Esophagus squamous epithelium (tissue), 5 donors: ENCODE results near the gene DCUN1D2. TPM values are rescaled to one million over a fixed set of nuclear protein-coding genes. Genes with fewer than 3 reads are reported as not detected.

Experiments
- DNase-seq: peaks from one replicate; lab custom pipeline; 2025; lab: John Stamatoyannopoulos, UW
- H3K27ac ChIP-seq, 4 donors: fragments of 200-600 bp; sonication (generic); one replicate each; pipeline ENCODE4 v1.5.1; 2016 to 2019; ENCODE audit warnings: mild to moderate bottlenecking in 1 of 4
- H3K27me3 ChIP-seq, 4 donors: fragments of 200-600 bp; sonication (generic); 1 replicate in 3 of 4; 2 replicates in 1 of 4; pipeline versions ENCODE4 v1.5.1 to v1.6.0; 2017 to 2021; ENCODE audit warnings: antibody characterized with exemption in 1 of 4
- H3K36me3 ChIP-seq, 3 donors: fragments of 200-600 bp; sonication (generic); one replicate each; pipeline ENCODE4 v1.5.1; 2016 to 2019
- H3K4me1 ChIP-seq, 3 donors: fragments of 200-600 bp; sonication (generic); one replicate each; pipeline ENCODE4 v1.5.1; 2017 to 2019
- H3K4me3 ChIP-seq, 4 donors: fragments of 200-600 bp; sonication (generic); 1 replicate in 3 of 4; 2 replicates in 1 of 4; pipeline ENCODE4 v1.5.1; 2016 to 2019; ENCODE audit warnings: mild to moderate bottlenecking in 2 of 4, moderate library complexity in 1 of 4
- H3K9me3 ChIP-seq, 3 donors: fragments of 200-600 bp; sonication (generic); one replicate each; pipeline ENCODE4 v1.5.1; 2016 to 2019
- POLR2A ChIP-seq, 4 donors: fragments of 450-650 bp; IDR thresholded peaks; one replicate each; pipeline ENCODE4 v1.6.1; 2017; ENCODE audit warnings: antibody characterized with exemption in 4 of 4, mild to moderate bottlenecking in 4 of 4, moderate library complexity in 3 of 4
- WGBS, 2 donors: methylation state at CpG; one replicate each; pipeline ENCODE4 v1.1.5; 2018; 5-methylcytosine and 5-hydroxymethylcytosine counted together
- intact Hi-C: fragments of 100-400 bp; cut with DNase I; formaldehyde crosslinking; loops from one replicate; pipeline ENCODE4 v1.15.0; 2022
- total RNA-seq, 4 donors: library from RNA; depleted of rRNA; stranded (reverse); fragments of >200 nt; gene quantifications; one replicate each; pipeline ENCODE4 v1.1.0, GENCODE V29; 2016
- TF ChIP-seq, protein P1 (sequence below), 6 experiments: fragments of 450-650 bp in 4 of 6; fragments of 200-600 bp in 2 of 6; sonication (generic) in 2 of 6; IDR thresholded peaks; one replicate each; pipeline ENCODE4 v1.5.1; 2016 to 2019; ENCODE audit warnings: antibody characterized with exemption in 6 of 6, mild to moderate bottlenecking in 4 of 6, moderate library complexity in 4 of 6
- donor health status: DM: yes; HTN: yes; CAD: no.

Gene DCUN1D2
- total RNA-seq, 4 donors from 2014 or later: 4.7 to 14.1 (median 7.7) TPM

DNA sequence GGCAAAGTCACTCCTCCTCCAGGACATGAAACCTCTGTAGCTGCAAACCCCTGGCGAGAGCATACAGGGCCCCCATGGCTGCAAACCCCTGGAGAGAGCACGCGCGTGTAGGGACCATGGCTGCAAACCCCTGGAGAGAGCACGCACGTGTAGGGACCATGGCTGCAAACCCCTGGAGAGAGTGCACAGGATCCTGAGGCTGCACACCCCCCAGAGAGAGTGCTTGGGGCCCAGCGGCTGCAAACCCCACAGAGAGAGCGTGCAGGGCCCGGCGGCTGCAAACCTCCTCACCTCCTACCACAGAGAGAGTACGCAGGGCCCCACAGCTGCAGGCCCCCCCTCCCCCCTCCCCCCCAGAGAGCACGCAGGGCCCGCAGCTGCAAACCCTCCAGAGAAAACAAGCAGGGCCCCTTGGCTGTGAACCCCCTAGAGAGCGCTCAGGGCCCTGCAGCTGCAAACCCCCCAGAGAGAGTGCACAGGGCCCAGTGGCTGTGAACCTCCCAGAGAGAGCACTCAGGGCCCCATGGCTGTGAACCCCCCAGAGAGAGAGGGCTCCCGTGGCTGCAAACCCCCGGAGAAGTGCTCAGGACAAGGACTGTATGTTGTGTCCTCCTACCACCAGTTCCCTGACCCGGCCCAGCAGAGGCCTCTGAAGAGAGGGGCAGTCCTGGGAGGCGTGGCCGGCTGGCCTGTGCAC, 44.6 kb downstream of the DCUN1D2 start:
- Histone ChIP-seq H3K9me3 (no peaks in the 10 kb centered on the region), H3K4me3 (no peak overlapping the region), H3K4me1 (peaks cover 0 to 19% (median 6%) of the 10 kb centered on the region in 3 donors), H3K36me3 (no peaks in the 10 kb centered on the region), H3K27me3 (no peaks in the 10 kb centered on the region), H3K27ac (no peak overlapping the region)
- no peak for TF ChIP-seq POLR2A (IDR thresholded peaks at IDR 0.05)
- TF ChIP-seq, protein P1, sequence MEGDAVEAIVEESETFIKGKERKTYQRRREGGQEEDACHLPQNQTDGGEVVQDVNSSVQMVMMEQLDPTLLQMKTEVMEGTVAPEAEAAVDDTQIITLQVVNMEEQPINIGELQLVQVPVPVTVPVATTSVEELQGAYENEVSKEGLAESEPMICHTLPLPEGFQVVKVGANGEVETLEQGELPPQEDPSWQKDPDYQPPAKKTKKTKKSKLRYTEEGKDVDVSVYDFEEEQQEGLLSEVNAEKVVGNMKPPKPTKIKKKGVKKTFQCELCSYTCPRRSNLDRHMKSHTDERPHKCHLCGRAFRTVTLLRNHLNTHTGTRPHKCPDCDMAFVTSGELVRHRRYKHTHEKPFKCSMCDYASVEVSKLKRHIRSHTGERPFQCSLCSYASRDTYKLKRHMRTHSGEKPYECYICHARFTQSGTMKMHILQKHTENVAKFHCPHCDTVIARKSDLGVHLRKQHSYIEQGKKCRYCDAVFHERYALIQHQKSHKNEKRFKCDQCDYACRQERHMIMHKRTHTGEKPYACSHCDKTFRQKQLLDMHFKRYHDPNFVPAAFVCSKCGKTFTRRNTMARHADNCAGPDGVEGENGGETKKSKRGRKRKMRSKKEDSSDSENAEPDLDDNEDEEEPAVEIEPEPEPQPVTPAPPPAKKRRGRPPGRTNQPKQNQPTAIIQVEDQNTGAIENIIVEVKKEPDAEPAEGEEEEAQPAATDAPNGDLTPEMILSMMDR (IDR thresholded peaks at IDR 0.05): no peak
- intact Hi-C loops: no loop called here
- WGBS, 2 donors: 41 to 94% methylated on average over 3 of the region's 19 CpGs
- DNase-seq: no peak

DNA sequence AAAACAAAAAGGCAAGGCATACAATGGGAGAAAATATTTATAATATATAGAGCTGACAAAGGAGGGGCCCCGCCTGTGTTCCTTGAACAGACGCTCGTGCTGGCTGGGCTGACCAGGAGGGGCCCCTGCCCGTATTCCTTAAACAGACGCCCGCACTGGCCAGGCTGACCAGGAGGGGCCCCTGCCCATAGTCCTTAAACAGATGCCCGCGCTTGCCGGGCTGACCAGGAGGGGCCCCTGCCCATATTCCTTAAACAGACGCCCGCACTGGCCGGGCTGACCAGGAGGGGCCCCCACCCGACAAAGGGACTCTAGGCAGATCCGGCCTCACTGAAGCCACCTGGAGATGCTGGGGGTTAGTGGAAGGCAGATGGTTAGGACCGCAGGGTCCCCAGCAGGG, 46.5 kb downstream of the DCUN1D2 start:
- no peaks in the 10 kb centered on the region for H3K36me3 ChIP-seq
- H3K4me1 ChIP-seq: peaks cover 0 to 6% (median 0%) of the 10 kb centered on the region in 3 donors
- H3K4me3 ChIP-seq: no peak overlapping the region
- no peaks in the 10 kb centered on the region for H3K27me3 ChIP-seq
- intact Hi-C loops: no loop called here
- DNase-seq: no peak
- no peak for TF ChIP-seq POLR2A (IDR thresholded peaks at IDR 0.05)
- TF ChIP-seq, protein P1 (IDR thresholded peaks at IDR 0.05): no peak
- H3K9me3 ChIP-seq: no peaks in the 10 kb centered on the region
- 88 to 91% methylated on average over 4 to 13 of the region's 15 CpGs for WGBS, 2 donors
- H3K27ac ChIP-seq: no peak overlapping the region

DNA sequence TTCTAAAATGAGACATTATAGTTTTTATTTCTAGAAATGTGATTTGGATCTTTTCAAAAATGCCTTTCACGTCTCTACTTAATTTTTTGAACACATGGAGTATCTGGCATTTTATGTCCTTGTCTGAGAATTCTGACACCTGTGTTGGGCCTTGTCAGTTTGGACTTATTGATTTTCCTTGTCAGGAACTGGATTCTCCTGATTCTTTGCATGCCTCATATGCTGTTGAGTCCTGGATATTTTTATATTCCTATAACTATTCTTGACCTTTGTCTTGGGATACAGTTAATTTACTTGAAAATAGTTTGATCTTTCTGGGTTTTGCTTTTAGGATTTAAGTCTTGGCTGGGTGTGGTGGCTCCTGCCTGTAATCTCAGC, 47.5 kb downstream of the DCUN1D2 start:
- H3K36me3 ChIP-seq: no peaks in the 10 kb centered on the region
- H3K9me3 ChIP-seq: no peaks in the 10 kb centered on the region
- H3K27me3 ChIP-seq: no peaks in the 10 kb centered on the region
- H3K4me1 ChIP-seq: no peaks in the 10 kb centered on the region
- intact Hi-C loops: no loop called here
- no peak for DNase-seq
- H3K4me3 ChIP-seq: no peak overlapping the region
- WGBS, 2 donors: 81 to 93% methylated on average over 1 of the region's 1 CpG
- no peak overlapping the region for H3K27ac ChIP-seq
- no peak for TF ChIP-seq POLR2A (IDR thresholded peaks at IDR 0.05)
- TF ChIP-seq, protein P1 (IDR thresholded peaks at IDR 0.05): no peak

DNA sequence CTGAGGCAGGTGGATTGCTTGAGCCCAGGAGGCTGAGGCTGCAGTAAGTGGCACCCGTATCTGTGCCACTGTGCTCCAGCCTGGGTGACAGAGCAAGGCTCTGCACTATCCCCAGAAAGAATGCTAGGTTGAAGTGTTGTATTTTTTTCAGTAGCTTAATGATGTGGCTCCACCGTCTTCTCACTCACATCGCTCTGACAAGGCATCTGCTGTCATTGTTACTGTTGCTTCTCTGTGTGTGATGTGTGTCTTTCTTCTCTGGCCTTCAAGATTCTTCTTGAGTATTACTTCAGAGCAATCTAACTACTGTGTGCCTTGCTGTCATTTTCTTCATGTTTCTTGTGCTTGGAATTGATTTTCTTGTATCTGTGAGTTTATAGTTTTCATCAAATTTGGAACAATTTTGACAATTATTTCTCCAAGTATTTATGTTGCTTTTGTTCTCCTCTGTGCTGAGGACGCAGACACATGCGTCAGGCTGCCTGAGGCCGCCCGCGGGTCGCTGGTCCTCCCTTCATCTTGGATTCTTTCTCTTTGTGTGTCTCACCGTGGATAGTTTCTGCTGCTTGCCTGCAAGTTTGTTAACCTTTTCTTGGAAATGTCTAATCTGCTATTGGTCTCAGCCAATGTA, 48.0 kb downstream of the DCUN1D2 start:
- no peaks in the 10 kb centered on the region for H3K4me1 ChIP-seq
- DNase-seq: no peak
- no peak overlapping the region for H3K4me3 ChIP-seq
- no peaks in the 10 kb centered on the region for H3K27me3 ChIP-seq
- no peak for TF ChIP-seq POLR2A (IDR thresholded peaks at IDR 0.05)
- TF ChIP-seq, protein P1 (IDR thresholded peaks at IDR 0.05): no peak
- WGBS, 2 donors: 82 to 85% methylated on average over 10 of the region's 10 CpGs
- H3K27ac ChIP-seq: no peak overlapping the region
- intact Hi-C loops: no loop called here
- no peaks in the 10 kb centered on the region for H3K36me3 ChIP-seq
- H3K9me3 ChIP-seq: no peaks in the 10 kb centered on the region

DNA sequence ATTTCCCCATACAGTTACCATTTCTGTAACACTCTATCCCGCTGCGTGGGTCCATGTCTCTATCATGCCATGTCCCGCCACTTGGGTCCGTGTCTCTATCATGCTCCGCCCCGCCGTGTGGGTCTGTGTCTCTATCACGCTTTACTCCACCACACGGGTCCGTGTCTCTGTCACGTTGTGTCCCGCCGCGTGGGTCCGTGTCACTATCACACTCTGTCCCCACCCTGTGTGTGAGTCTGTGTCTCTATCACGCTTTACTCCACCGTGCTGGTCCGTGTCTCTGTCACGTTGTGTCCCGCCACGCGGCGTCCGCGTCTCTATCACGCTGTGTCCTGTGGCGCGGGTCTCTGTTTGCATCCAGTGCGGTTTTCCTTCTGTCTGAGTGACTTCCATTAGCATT, 48.9 kb downstream of the DCUN1D2 start:
- H3K36me3 ChIP-seq: no peaks in the 10 kb centered on the region
- 97 to 98% methylated on average over 29 of the region's 29 CpGs for WGBS, 2 donors
- TF ChIP-seq, protein P1 (IDR thresholded peaks at IDR 0.05): no peak
- TF ChIP-seq POLR2A (IDR thresholded peaks at IDR 0.05): no peak
- DNase-seq: no peak
- no peak overlapping the region for H3K27ac ChIP-seq
- intact Hi-C loops: no loop called here
- H3K27me3 ChIP-seq: no peaks in the 10 kb centered on the region
- no peak overlapping the region for H3K4me3 ChIP-seq
- no peaks in the 10 kb centered on the region for H3K4me1 ChIP-seq
- no peaks in the 10 kb centered on the region for H3K9me3 ChIP-seq
